Measurements from ENCODE around the gene TES. TPM values are rescaled to one million over a fixed set of nuclear protein-coding genes. Genes with fewer than 3 reads are reported as not detected.

TES gene
- total and polyA plus RNA-seq, 11 donors = 10.3 to 66.9 (median 22.8) TPM

GRCh38 chr7:116257156-116257555, 46.8 kb downstream of the TES start:
- no peak overlapping the region for H3K4me3 ChIP-seq
- TF ChIP-seq CTCF (IDR thresholded peaks at IDR 0.05) (no peak), POLR2A (IDR thresholded peaks at IDR 0.05) (no peak)
- peaks cover 0 to 55% (median 33%) of the 10 kb centered on the region in 9 donors for H3K36me3 ChIP-seq
- H3K27ac ChIP-seq = no peak overlapping the region
- ATAC-seq = no peak
- WGBS, 4 donors = 66 to 79% (median 73%) methylated on average over 3 of the region's 3 CpGs
- peaks cover 0 to 9% (median 6%) of the 10 kb centered on the region in 12 donors for H3K4me1 ChIP-seq
- H3K9me3 ChIP-seq = no peaks in the 10 kb centered on the region
- H3K27me3 ChIP-seq = no peaks in the 10 kb centered on the region
- intact Hi-C loops (cut with DNase I) = loop anchor here in 9 of 10 donors (5.0 to 10.0 kb wide), 5 partner anchors 178 to 555 kb away; partner anchors contain the start of gene CAV1 (in 4 of the 9)
- no peak for DNase-seq

- 0 to 4% (median 2%) methylated on average over 2 of the region's 2 CpGs for WGBS, 4 donors
- H3K27ac ChIP-seq = peak overlapping the region in 3 of 12 donors; percentile 6 to 49 (median 32)
These were observed 48.4 kb downstream of the TES start for GRCh38 chr7:116258734-116259133.

GRCh38 chr7:116259156-116259870, 49.0 kb downstream of the TES start:
- TF ChIP-seq POLR2A (IDR thresholded peaks at IDR 0.05) (no peak), CTCF (IDR thresholded peaks at IDR 0.05) (no peak)
- no peak overlapping the region for H3K4me3 ChIP-seq
- no peaks in the 10 kb centered on the region for H3K9me3 ChIP-seq
- peak overlapping the region in 3 of 12 donors; percentile 6 to 49 (median 32) for H3K27ac ChIP-seq
- intact Hi-C loops (cut with DNase I) = loop anchor here (1.0 to 10.0 kb wide), 12 partner anchors 95 to 553 kb away; partner anchors contain the start of gene CAV1 (in 6 of the 10)
- DNase-seq (no peak), ATAC-seq (no peak)
- H3K27me3 ChIP-seq = no peaks in the 10 kb centered on the region
- WGBS, 4 donors = 70 to 73% (median 70%) methylated on average over 5 of the region's 5 CpGs
- peaks cover 0 to 9% (median 6%) of the 10 kb centered on the region in 12 donors for H3K4me1 ChIP-seq
- H3K36me3 ChIP-seq = peaks cover 0 to 35% (median 20%) of the 10 kb centered on the region in 9 donors

More at GRCh38 chr7:116258734-116259133, 48.4 kb downstream of the TES start:
- TF ChIP-seq CTCF (IDR thresholded peaks at IDR 0.05) (peak; percentile 56 to 93 (median 84)), POLR2A (IDR thresholded peaks at IDR 0.05) (no peak)
- H3K27me3 ChIP-seq = no peaks in the 10 kb centered on the region
- H3K4me3 ChIP-seq = no peak overlapping the region
- peaks cover 0 to 9% (median 6%) of the 10 kb centered on the region in 12 donors for H3K4me1 ChIP-seq
- ATAC-seq (peak in 3 of 4 donors; percentile 36 to 69 (median 69)), DNase-seq (peak in 1 of 5 donors; percentile 27)
- H3K36me3 ChIP-seq = peaks cover 0 to 40% (median 20%) of the 10 kb centered on the region in 9 donors
- no peaks in the 10 kb centered on the region for H3K9me3 ChIP-seq
- intact Hi-C loops (cut with DNase I) = loop anchor here (1.0 to 10.0 kb wide), 14 partner anchors 96 to 554 kb away; partner anchors contain the start of gene CAV1 (in 6 of the 10)

- WGBS, 4 donors = 76 to 96% (median 83%) methylated on average over 5 of the region's 5 CpGs
- no peak for ATAC-seq
These were observed 49.6 kb downstream of the TES start for GRCh38 chr7:116259871-116260440.

More at GRCh38 chr7:116259871-116260440, 49.6 kb downstream of the TES start:
- Histone ChIP-seq H3K27ac (peak overlapping the region in 1 of 12 donors; percentile 49), H3K36me3 (peaks cover 0 to 33% (median 20%) of the 10 kb centered on the region in 9 donors), H3K4me3 (no peak overlapping the region), H3K4me1 (peaks cover 0 to 9% (median 6%) of the 10 kb centered on the region in 12 donors), H3K27me3 (no peaks in the 10 kb centered on the region), H3K9me3 (no peaks in the 10 kb centered on the region)
- TF ChIP-seq POLR2A (IDR thresholded peaks at IDR 0.05) (no peak), CTCF (IDR thresholded peaks at IDR 0.05) (no peak)
- intact Hi-C loops (cut with DNase I) = loop anchor here (1.0 to 10.0 kb wide), 17 partner anchors 65 to 552 kb away; partner anchors contain the start of gene CAV1 (in 8 of the 10)
- no peak for DNase-seq

Data from heart left ventricle (tissue), 16 donors.